Caki2 (cell line): Measurements from ENCODE around the gene ACIN1. TPM values are rescaled to one million over a fixed set of nuclear protein-coding genes. Genes with fewer than 3 reads are reported as not detected.

Experiments used
- DNase-seq: peaks from one replicate; pipeline ENCODE4 v3.0.0-alpha.2; 2015; ENCODE audit warnings: low read depth
- in situ Hi-C: cut with HindIII; loops from 2 replicates; pipeline ENCODE4 v1.10.0; 2016; ENCODE audit warnings: low sequenced_read_pairs, low pct_unique_long_range_greater_than_20kb, mixed read lengths
- total RNA-seq: library from RNA; depleted of rRNA; stranded (reverse); fragments of >200 nt; shearing (Covaris generic); gene quantifications from 2 replicates; pipeline ENCODE4 v1.2.3, GENCODE V29; 2014; ENCODE audit warnings: low replicate concordance; rRNA removed

Gene ACIN1, protein sequence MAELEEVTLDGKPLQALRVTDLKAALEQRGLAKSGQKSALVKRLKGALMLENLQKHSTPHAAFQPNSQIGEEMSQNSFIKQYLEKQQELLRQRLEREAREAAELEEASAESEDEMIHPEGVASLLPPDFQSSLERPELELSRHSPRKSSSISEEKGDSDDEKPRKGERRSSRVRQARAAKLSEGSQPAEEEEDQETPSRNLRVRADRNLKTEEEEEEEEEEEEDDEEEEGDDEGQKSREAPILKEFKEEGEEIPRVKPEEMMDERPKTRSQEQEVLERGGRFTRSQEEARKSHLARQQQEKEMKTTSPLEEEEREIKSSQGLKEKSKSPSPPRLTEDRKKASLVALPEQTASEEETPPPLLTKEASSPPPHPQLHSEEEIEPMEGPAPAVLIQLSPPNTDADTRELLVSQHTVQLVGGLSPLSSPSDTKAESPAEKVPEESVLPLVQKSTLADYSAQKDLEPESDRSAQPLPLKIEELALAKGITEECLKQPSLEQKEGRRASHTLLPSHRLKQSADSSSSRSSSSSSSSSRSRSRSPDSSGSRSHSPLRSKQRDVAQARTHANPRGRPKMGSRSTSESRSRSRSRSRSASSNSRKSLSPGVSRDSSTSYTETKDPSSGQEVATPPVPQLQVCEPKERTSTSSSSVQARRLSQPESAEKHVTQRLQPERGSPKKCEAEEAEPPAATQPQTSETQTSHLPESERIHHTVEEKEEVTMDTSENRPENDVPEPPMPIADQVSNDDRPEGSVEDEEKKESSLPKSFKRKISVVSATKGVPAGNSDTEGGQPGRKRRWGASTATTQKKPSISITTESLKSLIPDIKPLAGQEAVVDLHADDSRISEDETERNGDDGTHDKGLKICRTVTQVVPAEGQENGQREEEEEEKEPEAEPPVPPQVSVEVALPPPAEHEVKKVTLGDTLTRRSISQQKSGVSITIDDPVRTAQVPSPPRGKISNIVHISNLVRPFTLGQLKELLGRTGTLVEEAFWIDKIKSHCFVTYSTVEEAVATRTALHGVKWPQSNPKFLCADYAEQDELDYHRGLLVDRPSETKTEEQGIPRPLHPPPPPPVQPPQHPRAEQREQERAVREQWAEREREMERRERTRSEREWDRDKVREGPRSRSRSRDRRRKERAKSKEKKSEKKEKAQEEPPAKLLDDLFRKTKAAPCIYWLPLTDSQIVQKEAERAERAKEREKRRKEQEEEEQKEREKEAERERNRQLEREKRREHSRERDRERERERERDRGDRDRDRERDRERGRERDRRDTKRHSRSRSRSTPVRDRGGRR
- total RNA-seq, result 31.6 and 49.1 TPM in 2 replicates

DNA sequence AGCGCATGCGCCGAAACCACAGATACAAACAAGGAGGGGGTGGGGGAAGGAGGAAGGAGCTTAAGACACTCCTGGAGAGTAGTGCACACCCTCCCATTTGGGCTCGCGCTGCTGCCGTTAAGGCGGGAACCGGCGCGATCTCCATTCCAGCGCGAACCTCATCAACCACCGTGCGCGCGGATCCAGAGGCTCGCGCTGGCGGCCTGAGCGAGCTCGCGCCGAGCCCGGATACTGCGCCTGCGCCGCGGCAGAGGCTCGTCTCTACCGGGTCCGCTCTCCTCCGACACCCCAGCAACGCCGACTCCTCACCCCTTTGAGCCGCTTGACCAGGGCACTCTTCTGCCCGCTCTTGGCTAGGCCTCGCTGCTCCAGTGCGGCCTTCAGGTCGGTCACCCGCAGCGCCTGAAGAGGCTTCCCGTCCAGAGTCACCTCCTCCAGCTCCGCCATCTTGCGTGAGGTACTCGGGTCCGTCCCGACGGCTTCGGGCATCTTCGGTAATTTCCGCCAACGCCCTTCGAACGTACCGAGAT is at the start of gene ACIN1:
ACIN1 (minus strand) TSS at position 471 of the 530 bp plus-strand sequence; CDS start at position 447, 24 bp downstream.
- in situ Hi-C loops, result no loop called here
- no peak for DNase-seq

GRCh38 chr14:23143911-23144310 is 49.0 kb upstream of the ACIN1 start:
- no peak for DNase-seq

GRCh38 chr14:23142826-23143225 is 47.9 kb upstream of the ACIN1 start:
- in situ Hi-C loops, result no loop called here
- no peak for DNase-seq

More at GRCh38 chr14:23143911-23144310, 49.0 kb upstream of the ACIN1 start:
- in situ Hi-C loops, result no loop called here

GRCh38 chr14:23141706-23142444 is 46.9 kb upstream of the ACIN1 start:
- peak; percentile 12 for DNase-seq
- in situ Hi-C loops, result no loop called here

DNA sequence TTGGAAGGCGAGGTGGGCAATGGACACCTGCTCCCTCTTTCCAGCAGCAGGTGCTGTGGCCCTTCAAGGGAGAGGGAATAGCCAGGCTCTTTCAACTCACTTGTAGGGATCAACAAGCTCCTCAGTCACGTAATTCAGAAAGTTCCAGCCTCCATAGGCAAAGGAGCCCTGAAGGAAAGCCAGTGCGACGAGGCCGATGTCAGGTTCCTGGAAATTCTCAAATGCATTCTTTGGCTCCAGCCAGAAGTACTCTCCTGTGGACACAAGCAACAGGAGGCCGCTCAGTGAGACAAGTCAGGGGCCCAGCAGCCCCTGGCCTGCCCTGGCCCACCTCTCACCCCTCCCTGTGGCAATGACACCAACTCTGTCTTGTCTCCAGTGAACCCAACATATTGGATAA is 45.4 kb upstream of the ACIN1 start:
- DNase-seq, result no peak
- in situ Hi-C loops, result no loop called here

DNA sequence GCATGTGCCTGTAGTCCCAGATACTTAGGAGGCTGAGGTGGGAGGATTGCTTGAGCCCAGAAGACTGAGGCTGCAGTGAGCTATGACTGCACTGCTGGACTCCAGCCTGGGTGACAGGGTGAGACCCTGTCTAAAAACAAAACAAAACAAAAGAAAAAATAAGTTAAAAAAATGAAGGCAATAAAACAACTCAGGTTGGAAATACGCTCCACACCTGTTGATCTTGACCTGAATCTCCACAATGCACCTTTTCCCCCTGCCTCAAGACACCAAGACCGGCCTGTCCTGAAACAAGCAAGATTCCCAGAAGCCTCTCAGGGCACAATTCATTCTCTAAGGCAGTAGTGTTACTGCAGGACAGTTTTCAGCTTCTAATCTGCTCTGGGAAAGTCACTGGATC is 44.9 kb upstream of the ACIN1 start:
- in situ Hi-C loops, result no loop called here
- no peak for DNase-seq

- no peak for DNase-seq
Observed at GRCh38 chr14:23137813-23138535, 43.0 kb upstream of the ACIN1 start.

GRCh38 chr14:23137192-23137812 is 42.4 kb upstream of the ACIN1 start:
- in situ Hi-C loops, result no loop called here
- no peak for DNase-seq

More at GRCh38 chr14:23137813-23138535, 43.0 kb upstream of the ACIN1 start:
- in situ Hi-C loops, result no loop called here

GRCh38 chr14:23136566-23137133 is 41.7 kb upstream of the ACIN1 start:
- DNase-seq, result no peak
- in situ Hi-C loops, result no loop called here

GRCh38 chr14:23132970-23133369 is 38.0 kb upstream of the ACIN1 start:
- in situ Hi-C loops, result no loop called here
- DNase-seq, result no peak

DNA sequence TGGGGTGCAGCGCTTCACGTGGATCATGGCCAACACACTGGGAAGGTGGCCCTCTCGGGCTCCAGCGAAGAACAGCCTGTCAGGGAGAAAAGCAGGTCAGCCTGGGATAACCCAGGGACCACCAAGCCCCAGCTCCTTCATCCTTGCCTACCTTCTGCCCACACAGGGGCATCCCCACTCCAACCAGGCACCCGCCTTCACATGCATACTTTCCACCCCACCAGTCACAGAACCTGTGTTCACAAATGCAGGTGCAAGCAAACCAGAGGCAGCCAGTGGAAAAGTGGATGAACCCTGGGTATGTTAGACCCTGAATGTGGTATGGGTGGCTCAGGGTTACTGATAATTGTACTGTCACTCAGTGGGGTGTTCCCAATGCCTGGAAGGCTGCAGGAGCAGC is 36.5 kb upstream of the ACIN1 start:
- in situ Hi-C loops, result no loop called here
- no peak for DNase-seq

GRCh38 chr14:23130871-23131270 is 35.9 kb upstream of the ACIN1 start:
- DNase-seq, result no peak
- in situ Hi-C loops, result no loop called here

GRCh38 chr14:23129759-23130316 is 34.9 kb upstream of the ACIN1 start:
- DNase-seq, result no peak
- in situ Hi-C loops, result no loop called here

- in situ Hi-C loops, result no loop called here
- DNase-seq, result no peak
Observed at GRCh38 chr14:23128969-23129758, 34.2 kb upstream of the ACIN1 start.

- no peak for DNase-seq
- in situ Hi-C loops, result no loop called here
Observed at GRCh38 chr14:23127861-23128260, 32.9 kb upstream of the ACIN1 start.
